Measurements from ENCODE around the gene FHIP1A. TPM values are rescaled to one million over a fixed set of nuclear protein-coding genes. Genes with fewer than 3 reads are reported as not detected.

Gene FHIP1A
- total RNA-seq, 1 experiment from 2014 or later, result 24.9 TPM

- Histone ChIP-seq H3K14ac (ENCODE audit: insufficient read depth, low read length) (no peak overlapping the region), H3K9me3 (ENCODE audit: control insufficient read depth, low read depth, low read length) (no peaks in the 10 kb centered on the region), H2AFZ (ENCODE audit: low read length) (no peak overlapping the region), H3K4ac (ENCODE audit: low read depth, low read length) (no peak overlapping the region), H4K20me1 (ENCODE audit: control insufficient read depth, insufficient read depth, insufficient read length) (no peaks in the 10 kb centered on the region), H4K8ac (replicated peaks; ENCODE audit: insufficient read length, low read depth, low read length) (no peak overlapping the region), H3K79me2 (ENCODE audit: insufficient read depth, low read length) (peaks cover 11% of the 10 kb centered on the region; the same call in 1 of the 2 replicates), H2BK15ac (ENCODE audit: low read depth, low read length) (no peak overlapping the region), H3K23ac (ENCODE audit: insufficient read length, low read depth, low read length) (no peak overlapping the region), H3K4me1 (ENCODE audit: insufficient read depth, low read length) (peaks cover 4% of the 10 kb centered on the region; the same call in 1 of the 2 replicates), H3K56ac (ENCODE audit: insufficient read length, low read depth, low read length) (no peak overlapping the region), H2BK12ac (ENCODE audit: insufficient read length, low read depth, low read length) (no peak overlapping the region), H3K27ac (ENCODE audit: insufficient read length, low read depth, low read length) (no peak overlapping the region), H4K91ac (ENCODE audit: insufficient read length, low read depth, low read length) (no peak overlapping the region), H3K9ac (ENCODE audit: extremely low read depth, insufficient read length, low read length) (no peak overlapping the region), H3K4me2 (ENCODE audit: insufficient read depth, insufficient read length, low read length) (no peak overlapping the region), H2AK5ac (ENCODE audit: insufficient read length, low read length) (no peak overlapping the region), H3T11ph (ENCODE audit: low read length) (no peak overlapping the region), H3K18ac (ENCODE audit: insufficient read length, low read depth, low read length) (no peak overlapping the region), H2BK20ac (ENCODE audit: low read depth, low read length, poor library complexity, severe bottlenecking) (no peak overlapping the region), H2BK5ac (ENCODE audit: insufficient read length, low read length) (no peak overlapping the region), H3K23me2 (ENCODE audit: insufficient read length, low read depth, low read length, poor library complexity, severe bottlenecking) (no peaks in the 10 kb centered on the region), H3K27me3 (ENCODE audit: insufficient read depth, low read length) (no peaks in the 10 kb centered on the region), H3K79me1 (ENCODE audit: insufficient read depth, low read depth, low read length, poor library complexity, severe bottlenecking) (peaks cover 7% of the 10 kb centered on the region), H2BK120ac (ENCODE audit: low read depth, low read length, poor library complexity, severe bottlenecking) (no peak overlapping the region), H4K5ac (ENCODE audit: insufficient read length, low read depth, low read length) (no peak overlapping the region)
- H3K4me3 Mint-ChIP-seq, result no peak overlapping the region
- TF ChIP-seq, protein P1, sequence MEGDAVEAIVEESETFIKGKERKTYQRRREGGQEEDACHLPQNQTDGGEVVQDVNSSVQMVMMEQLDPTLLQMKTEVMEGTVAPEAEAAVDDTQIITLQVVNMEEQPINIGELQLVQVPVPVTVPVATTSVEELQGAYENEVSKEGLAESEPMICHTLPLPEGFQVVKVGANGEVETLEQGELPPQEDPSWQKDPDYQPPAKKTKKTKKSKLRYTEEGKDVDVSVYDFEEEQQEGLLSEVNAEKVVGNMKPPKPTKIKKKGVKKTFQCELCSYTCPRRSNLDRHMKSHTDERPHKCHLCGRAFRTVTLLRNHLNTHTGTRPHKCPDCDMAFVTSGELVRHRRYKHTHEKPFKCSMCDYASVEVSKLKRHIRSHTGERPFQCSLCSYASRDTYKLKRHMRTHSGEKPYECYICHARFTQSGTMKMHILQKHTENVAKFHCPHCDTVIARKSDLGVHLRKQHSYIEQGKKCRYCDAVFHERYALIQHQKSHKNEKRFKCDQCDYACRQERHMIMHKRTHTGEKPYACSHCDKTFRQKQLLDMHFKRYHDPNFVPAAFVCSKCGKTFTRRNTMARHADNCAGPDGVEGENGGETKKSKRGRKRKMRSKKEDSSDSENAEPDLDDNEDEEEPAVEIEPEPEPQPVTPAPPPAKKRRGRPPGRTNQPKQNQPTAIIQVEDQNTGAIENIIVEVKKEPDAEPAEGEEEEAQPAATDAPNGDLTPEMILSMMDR (conservative IDR thresholded peaks at IDR 0.05), result no peak
- H3K9me3 Mint-ChIP-seq, result no peaks in the 10 kb centered on the region
- H3K4me1 Mint-ChIP-seq, result peaks cover 31 to 33% of the 10 kb centered on the region in 2 experiments
- peaks cover 0 to 3% (median 2%) of the 10 kb centered on the region in 3 experiments; a peak in 2 of 7 replicates for H3K36me3 Mint-ChIP-seq (ENCODE audit: insufficient read depth in 1 of 3, low read depth in 3 of 3)
- H3K27me3 Mint-ChIP-seq (ENCODE audit: low read depth), result no peaks in the 10 kb centered on the region
- DNase-seq, result no peak
- no peak overlapping the region for H3K27ac Mint-ChIP-seq
These were observed 7.0 kb downstream of the FHIP1A start for GRCh38 chr4:151415978-151416377.

Measured in H9 (cell line).